ENCODE data around the gene HGF.

Gene HGF

GRCh38 chr7:81803267-81803666, 33.4 kb upstream of the HGF start (continued):
- TF ChIP-seq ISL1 (CRISPR knock-in tag; IDR thresholded peaks at IDR 0.05) (no peak), BACH2 (CRISPR knock-in tag; IDR thresholded peaks at IDR 0.05; ENCODE audit: borderline replicate concordance) (no peak), TOX (CRISPR knock-in tag; IDR thresholded peaks at IDR 0.05; ENCODE audit: borderline replicate concordance) (no peak), SNAI2 (CRISPR knock-in tag; IDR thresholded peaks at IDR 0.05) (no peak), OSR1 (CRISPR knock-in tag; IDR thresholded peaks at IDR 0.05) (no peak), ZFP30 (CRISPR knock-in tag; IDR thresholded peaks at IDR 0.05) (no peak), TCF4 (CRISPR knock-in tag; IDR thresholded peaks at IDR 0.05; ENCODE audit: borderline replicate concordance) (no peak), CREB5 (CRISPR knock-in tag; IDR thresholded peaks at IDR 0.05; ENCODE audit: low read depth) (no peak), ZNF565 (CRISPR knock-in tag; conservative IDR thresholded peaks at IDR 0.05; ENCODE audit: low read depth) (no peak)

- TF ChIP-seq ZNF70 (CRISPR knock-in tag; IDR thresholded peaks at IDR 0.05): no peak
- no peak for TF ChIP-seq ISL1 (CRISPR knock-in tag; IDR thresholded peaks at IDR 0.05)
- no peak for ATAC-seq
These were observed 32.4 kb upstream of the HGF start for GRCh38 chr7:81802251-81802650.

DNA sequence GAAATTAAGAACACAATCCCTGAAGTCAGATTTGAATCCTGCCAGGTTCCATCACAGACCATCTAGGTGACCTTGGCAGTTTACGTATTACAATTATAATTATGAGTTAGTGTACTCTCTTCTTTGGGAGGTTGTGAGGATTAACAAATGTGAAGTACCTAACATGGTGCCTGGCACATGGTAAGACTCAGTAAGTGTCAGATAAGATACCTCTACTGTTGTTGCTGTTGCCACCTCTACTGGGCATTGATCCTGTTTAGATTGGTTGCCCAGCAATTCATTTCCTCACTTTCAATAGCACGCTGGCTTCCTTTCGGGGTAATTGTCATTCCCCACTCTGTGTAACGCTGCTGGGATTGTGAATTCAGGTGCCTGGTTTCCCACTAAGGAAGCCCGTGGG, 31.7 kb upstream of the HGF start:
- TF ChIP-seq, protein P1, sequence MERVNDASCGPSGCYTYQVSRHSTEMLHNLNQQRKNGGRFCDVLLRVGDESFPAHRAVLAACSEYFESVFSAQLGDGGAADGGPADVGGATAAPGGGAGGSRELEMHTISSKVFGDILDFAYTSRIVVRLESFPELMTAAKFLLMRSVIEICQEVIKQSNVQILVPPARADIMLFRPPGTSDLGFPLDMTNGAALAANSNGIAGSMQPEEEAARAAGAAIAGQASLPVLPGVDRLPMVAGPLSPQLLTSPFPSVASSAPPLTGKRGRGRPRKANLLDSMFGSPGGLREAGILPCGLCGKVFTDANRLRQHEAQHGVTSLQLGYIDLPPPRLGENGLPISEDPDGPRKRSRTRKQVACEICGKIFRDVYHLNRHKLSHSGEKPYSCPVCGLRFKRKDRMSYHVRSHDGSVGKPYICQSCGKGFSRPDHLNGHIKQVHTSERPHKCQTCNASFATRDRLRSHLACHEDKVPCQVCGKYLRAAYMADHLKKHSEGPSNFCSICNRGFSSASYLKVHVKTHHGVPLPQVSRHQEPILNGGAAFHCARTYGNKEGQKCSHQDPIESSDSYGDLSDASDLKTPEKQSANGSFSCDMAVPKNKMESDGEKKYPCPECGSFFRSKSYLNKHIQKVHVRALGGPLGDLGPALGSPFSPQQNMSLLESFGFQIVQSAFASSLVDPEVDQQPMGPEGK (CRISPR knock-in tag; IDR thresholded peaks at IDR 0.05; ENCODE audit: borderline replicate concordance): no peak
- no peak for TF ChIP-seq CSDC2 (CRISPR knock-in tag; IDR thresholded peaks at IDR 0.05)
- TF ChIP-seq TSHZ2 (CRISPR knock-in tag; IDR thresholded peaks at IDR 0.05): no peak
- TF ChIP-seq RARB (CRISPR knock-in tag; IDR thresholded peaks at IDR 0.05): no peak
- TF ChIP-seq ZNF8 (CRISPR knock-in tag; IDR thresholded peaks at IDR 0.05): no peak
- no peak for TF ChIP-seq POU6F1 (CRISPR knock-in tag; IDR thresholded peaks at IDR 0.05; ENCODE audit: borderline replicate concordance, low read depth)
- no peak for TF ChIP-seq CREB5 (CRISPR knock-in tag; IDR thresholded peaks at IDR 0.05; ENCODE audit: low read depth)
- no peak for TF ChIP-seq TCF4 (CRISPR knock-in tag; IDR thresholded peaks at IDR 0.05; ENCODE audit: borderline replicate concordance)
- no peak for TF ChIP-seq BACH2 (CRISPR knock-in tag; IDR thresholded peaks at IDR 0.05; ENCODE audit: borderline replicate concordance)
- TF ChIP-seq GLIS3 (CRISPR knock-in tag; IDR thresholded peaks at IDR 0.05): no peak
- no peak for ATAC-seq

GRCh38 chr7:81791568-81792518, 22.0 kb upstream of the HGF start:
- no peak for ATAC-seq
- no peak for TF ChIP-seq GLIS3 (CRISPR knock-in tag; IDR thresholded peaks at IDR 0.05)
- TF ChIP-seq BACH2 (CRISPR knock-in tag; IDR thresholded peaks at IDR 0.05; ENCODE audit: borderline replicate concordance): no peak
- TF ChIP-seq RARB (CRISPR knock-in tag; IDR thresholded peaks at IDR 0.05): no peak
- TF ChIP-seq POU6F1 (CRISPR knock-in tag; IDR thresholded peaks at IDR 0.05; ENCODE audit: borderline replicate concordance, low read depth): no peak
- no peak for TF ChIP-seq ZNF8 (CRISPR knock-in tag; IDR thresholded peaks at IDR 0.05)
- TF ChIP-seq ZFP3 (CRISPR knock-in tag; IDR thresholded peaks at IDR 0.05): no peak
- TF ChIP-seq ZC3H10 (CRISPR knock-in tag; IDR thresholded peaks at IDR 0.05): no peak
- TF ChIP-seq, protein P1 (CRISPR knock-in tag; IDR thresholded peaks at IDR 0.05; ENCODE audit: borderline replicate concordance): no peak

Data from SK-N-SH treated with all-trans-retinoic acid at 6 μM for 48 hours (cell line).